GM19468 (cell line): ENCODE results near the gene SKOR2.

Experiments
- ATAC-seq: cut with Tn5 transposase; IDR thresholded peaks from one replicate; pipeline ENCODE4 v1.9.1; 2021; ENCODE audit warnings: mild to moderate bottlenecking, moderate library complexity, moderate number of reproducible peaks; ENCODE audit not compliant: unreplicated experiment; ENCODE audit errors: extremely low read depth

SKOR2 gene

GRCh38 chr18:47251289-47252120, at the start of gene SKOR2:
Gene SKOR2, minus strand, starts transcription at chr18:47251660. Its CDS starts 2,477 bp downstream, at chr18:47249183.
- no peak for ATAC-seq

GRCh38 chr18:47296462-47296861, 45.0 kb upstream of the SKOR2 start:
- no peak for ATAC-seq

- no peak for ATAC-seq
Measured at GRCh38 chr18:47294801-47295200, 43.3 kb upstream of the SKOR2 start.

- no peak for ATAC-seq
Measured at GRCh38 chr18:47288741-47289140, 37.3 kb upstream of the SKOR2 start.

- no peak for ATAC-seq
Measured at GRCh38 chr18:47287911-47288585, 36.6 kb upstream of the SKOR2 start.

- ATAC-seq = no peak
Measured at GRCh38 chr18:47286776-47287410, 35.4 kb upstream of the SKOR2 start.

GRCh38 chr18:47285456-47285855, 34.0 kb upstream of the SKOR2 start:
- ATAC-seq = no peak

- ATAC-seq = no peak
Measured at GRCh38 chr18:47284721-47285395, 33.4 kb upstream of the SKOR2 start.

- ATAC-seq = no peak
Measured at GRCh38 chr18:47283476-47283875, 32.0 kb upstream of the SKOR2 start.

GRCh38 chr18:47280121-47280520, 28.7 kb upstream of the SKOR2 start:
- no peak for ATAC-seq

GRCh38 chr18:47274961-47275360, 23.5 kb upstream of the SKOR2 start:
- ATAC-seq = no peak

- ATAC-seq = no peak
Measured at GRCh38 chr18:47265197-47265596, 13.7 kb upstream of the SKOR2 start.

- ATAC-seq = no peak
Measured at GRCh38 chr18:47264308-47264700, 12.8 kb upstream of the SKOR2 start.

- no peak for ATAC-seq
Measured at GRCh38 chr18:47263430-47264307, 12.2 kb upstream of the SKOR2 start.

- ATAC-seq = no peak
Measured at GRCh38 chr18:47263150-47263429, 11.6 kb upstream of the SKOR2 start.

- no peak for ATAC-seq
Measured at GRCh38 chr18:47262301-47263149, 11.1 kb upstream of the SKOR2 start.

GRCh38 chr18:47261902-47262300, 10.4 kb upstream of the SKOR2 start:
- ATAC-seq = no peak

- ATAC-seq = no peak
Measured at GRCh38 chr18:47260924-47261701, 9.7 kb upstream of the SKOR2 start.
